Peyer's patch (tissue), 4 donors: ENCODE results near the gene AIFM1.

Experiments used
- POLR2A ChIP-seq, 2 donors: fragments of 450-650 bp; IDR thresholded peaks; one replicate each; pipeline ENCODE4 v1.5.1; 2017; ENCODE audit warnings: antibody characterized with exemption in 2 of 2, mild to moderate bottlenecking in 2 of 2, moderate library complexity in 2 of 2
- TF ChIP-seq, protein P1 (sequence below), 6 experiments: fragments of 450-650 bp in 4 of 6; fragments of 200-600 bp in 2 of 6; sonication (generic) in 1 of 6; IDR thresholded peaks; one replicate each; pipeline ENCODE4 v1.5.1; 2017 to 2019; ENCODE audit warnings: antibody characterized with exemption in 6 of 6, mild to moderate bottlenecking in 3 of 6, moderate library complexity in 1 of 6

- TF ChIP-seq, protein P1, sequence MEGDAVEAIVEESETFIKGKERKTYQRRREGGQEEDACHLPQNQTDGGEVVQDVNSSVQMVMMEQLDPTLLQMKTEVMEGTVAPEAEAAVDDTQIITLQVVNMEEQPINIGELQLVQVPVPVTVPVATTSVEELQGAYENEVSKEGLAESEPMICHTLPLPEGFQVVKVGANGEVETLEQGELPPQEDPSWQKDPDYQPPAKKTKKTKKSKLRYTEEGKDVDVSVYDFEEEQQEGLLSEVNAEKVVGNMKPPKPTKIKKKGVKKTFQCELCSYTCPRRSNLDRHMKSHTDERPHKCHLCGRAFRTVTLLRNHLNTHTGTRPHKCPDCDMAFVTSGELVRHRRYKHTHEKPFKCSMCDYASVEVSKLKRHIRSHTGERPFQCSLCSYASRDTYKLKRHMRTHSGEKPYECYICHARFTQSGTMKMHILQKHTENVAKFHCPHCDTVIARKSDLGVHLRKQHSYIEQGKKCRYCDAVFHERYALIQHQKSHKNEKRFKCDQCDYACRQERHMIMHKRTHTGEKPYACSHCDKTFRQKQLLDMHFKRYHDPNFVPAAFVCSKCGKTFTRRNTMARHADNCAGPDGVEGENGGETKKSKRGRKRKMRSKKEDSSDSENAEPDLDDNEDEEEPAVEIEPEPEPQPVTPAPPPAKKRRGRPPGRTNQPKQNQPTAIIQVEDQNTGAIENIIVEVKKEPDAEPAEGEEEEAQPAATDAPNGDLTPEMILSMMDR (IDR thresholded peaks at IDR 0.05), result no peak
- TF ChIP-seq POLR2A (IDR thresholded peaks at IDR 0.05), result no peak
These were observed 80.9 kb downstream of the AIFM1 start for GRCh38 chrX:130084631-130085237.
